GM19395 (cell line): ENCODE results near the gene TP53I13.
A peak's percentile ranks its signal among the peaks of the same experiment; 100 is the strongest.

Experiments used
- ATAC-seq: cut with Tn5 transposase; IDR thresholded peaks from one replicate; pipeline ENCODE4 v1.9.1; 2021; ENCODE audit warnings: mild to moderate bottlenecking, moderate library complexity; ENCODE audit not compliant: unreplicated experiment

The TP53I13 gene

DNA sequence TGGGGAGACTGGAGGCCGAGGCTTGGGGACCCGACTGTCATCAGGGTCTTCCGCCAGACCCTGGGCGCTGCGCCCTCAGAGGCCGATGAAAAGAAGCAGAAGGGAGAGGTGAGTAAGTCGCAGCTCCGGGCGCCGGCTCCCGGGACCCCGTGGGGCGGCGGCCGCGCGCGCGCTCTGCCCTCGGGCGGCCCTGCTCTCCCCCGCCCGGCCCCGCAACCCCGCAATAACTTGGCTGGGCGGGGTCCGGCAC lies 1.3 kb upstream of the TP53I13 start:
- ATAC-seq, result no peak

DNA sequence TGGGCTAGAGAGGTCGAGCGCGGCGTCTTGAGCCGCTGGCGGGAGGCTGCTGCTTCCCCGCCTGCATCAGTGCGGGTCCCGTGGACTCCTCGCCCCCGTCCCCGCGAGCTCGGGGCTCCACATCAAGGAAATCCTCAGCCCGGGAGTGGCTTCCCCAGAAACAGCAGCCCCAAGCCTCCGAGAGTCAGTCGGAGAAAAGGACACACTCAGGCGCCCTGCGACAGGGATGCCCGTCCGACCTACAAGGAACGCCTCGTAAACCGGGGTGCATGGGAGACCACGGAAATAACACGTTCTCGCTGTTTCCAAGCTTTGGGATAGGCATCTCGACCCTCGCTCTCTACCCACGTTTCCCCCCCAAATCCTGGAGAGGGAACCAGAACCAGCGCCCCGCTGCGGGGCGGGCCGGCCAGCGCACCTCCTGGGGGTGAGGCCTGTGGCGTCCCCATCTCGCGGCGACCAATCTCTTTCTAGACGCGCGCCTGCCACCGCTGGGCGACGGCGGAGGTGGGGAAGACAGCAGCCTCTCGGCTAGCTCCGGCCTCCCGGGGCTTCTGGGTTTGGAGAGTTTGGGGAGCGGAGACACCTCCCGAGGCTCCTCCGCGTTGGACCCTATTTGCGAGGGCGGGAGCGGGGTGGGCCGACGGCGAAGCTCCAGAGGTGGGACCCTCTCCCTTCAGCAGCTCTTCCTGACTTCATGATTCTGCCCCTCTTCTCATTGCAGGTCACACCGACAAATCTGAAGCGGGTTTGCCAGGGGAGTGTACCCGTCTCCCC lies 759 bp upstream of the TP53I13 start:
- ATAC-seq, result peak; percentile 51

DNA sequence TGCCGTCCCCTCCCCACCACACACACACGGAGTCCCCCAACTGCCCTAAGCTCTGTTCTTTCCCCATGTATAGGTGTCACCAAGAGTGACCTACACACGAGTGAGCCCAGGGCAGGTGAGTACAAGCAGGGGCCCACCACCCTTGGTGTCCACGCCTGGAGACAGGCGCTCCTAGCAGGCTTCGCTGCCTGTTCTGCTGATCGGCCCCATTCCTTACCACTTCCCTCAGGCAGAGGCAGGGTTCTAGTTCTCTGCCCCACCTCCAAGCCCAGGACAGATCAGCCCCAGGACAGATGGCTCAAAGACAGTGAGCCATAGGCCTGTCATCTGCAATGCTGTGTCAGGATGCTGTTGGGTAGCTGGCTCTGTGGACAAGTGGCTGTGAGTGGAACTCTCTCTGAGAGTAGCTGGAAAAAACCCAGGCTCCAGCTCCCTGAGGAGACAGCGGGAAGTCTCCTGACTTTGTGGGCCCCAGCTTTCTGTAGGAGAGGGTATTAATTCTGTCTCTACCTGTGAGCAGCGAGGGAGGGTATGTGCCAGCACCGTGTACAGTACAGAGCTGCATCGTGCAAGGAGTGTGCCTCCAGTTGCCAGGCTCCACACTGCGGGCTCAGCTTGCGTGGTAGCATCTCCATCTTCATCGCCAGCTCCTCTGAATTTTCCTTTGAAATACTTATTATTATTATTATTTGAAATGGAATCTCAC lies 897 bp downstream of the TP53I13 start:
- no peak for ATAC-seq

DNA sequence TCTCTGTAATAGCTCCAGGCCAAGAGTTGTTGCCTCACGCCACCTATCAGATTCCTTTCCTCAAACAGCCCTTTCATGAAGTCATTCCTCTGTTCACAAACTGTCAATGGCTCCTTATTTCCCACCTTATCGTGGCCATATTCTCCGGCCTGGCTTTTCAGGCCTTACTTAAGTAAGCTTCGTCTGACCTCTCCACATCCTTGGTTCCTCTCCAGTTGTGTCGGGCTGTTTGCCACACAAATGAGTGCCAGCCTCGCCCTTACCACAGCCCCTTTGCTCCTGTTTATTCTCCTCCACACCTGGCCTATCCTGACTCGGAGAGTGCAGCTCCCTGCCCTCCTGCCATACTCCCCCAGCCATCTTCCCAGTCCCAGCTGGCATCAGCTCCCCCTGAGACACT lies 2.0 kb downstream of the TP53I13 start:
- no peak for ATAC-seq

DNA sequence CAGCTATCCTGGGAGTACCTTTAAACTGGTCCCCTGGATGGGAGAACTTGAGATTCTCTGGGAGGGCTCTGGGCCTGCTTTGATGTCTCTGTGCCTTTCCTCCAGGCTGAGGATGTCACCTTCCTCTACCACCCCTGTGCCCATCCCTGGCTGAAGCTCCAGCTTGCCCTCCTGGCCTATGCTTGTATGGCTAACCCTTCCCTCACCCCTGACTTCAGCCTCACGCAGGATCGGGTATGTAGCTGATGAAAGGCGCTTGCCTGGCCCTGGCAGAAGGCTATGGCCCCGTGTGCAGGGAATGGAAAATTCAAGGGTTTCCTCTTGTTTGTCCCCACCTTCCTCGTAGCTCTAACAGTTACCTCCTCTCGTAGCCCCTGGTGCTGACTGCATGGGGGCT lies 3.0 kb downstream of the TP53I13 start:
- no peak for ATAC-seq

DNA sequence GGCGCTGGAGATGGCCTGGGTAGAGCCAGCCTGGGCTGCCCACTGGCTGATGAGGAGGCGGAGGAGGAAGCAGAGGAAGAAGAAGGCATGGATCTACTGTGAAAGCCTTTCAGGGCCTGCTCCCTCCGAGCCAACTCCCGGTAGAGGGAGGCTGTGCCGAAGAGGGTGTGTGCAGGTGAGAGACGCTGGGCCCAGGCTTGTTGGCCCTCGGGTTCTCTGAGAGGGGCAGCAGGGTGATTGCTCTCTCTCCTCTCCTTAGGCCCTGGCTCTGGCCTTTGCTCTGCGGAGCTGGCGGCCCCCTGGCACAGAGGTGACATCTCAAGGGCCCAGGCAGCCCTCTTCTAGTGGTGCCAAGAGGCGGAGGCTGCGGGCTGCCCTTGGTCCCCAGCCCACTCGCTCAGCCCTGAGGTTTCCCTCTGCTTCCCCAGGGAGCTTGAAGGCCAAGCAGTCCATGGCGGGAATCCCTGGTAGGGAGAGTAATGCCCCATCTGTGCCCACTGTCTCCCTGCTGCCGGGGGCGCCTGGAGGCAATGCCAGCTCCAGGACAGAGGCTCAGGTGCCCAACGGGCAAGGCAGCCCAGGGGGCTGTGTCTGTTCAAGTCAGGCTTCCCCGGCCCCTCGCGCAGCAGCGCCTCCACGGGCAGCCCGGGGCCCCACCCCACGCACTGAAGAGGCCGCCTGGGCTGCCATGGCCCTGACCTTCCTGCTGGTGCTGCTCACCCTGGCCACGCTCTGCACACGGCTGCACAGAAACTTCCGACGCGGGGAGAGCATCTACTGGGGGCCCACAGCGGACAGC lies 3.6 kb downstream of the TP53I13 start:
- no peak for ATAC-seq

DNA sequence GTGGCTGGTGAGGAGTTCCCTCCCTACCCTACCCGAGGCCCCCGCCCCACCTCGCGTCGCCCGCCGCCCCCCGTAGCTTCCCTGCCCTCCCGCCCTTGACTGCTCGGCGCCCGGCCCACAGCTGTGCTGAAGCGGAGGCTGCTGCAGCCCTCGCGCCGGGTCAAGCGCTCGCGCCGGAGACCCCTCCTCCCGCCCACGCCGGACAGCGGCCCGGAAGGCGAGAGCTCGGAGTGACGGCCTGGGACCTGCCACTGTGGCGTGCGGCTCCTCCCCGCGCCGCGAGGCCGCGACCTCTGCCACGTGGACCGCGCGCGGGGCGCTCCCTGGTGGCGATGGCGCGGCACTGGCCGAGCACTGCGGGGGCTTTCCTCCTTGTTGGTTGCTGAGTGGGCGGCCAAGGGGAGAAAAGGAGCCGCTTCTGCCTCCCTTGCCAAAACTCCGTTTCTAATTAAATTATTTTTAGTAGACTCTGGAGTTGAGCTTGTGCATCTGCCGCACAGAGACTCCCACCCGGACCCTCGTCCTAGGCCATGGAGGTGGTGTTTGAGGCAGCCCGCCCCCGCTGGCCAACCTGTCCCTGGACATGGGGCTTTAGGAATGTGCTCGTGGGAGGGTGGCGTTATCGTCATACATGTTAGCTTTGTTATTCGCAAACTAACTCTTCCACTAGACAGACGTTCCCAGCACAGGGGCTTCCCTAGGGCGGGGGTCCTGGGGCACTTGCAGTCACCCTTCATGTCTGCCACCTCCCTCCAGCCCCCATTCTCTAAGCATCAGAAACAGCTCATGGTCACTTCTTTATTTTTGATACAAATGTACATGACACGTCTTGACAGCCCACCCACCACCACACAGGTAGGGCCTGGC lies 4.4 kb downstream of the TP53I13 start:
- no peak for ATAC-seq

DNA sequence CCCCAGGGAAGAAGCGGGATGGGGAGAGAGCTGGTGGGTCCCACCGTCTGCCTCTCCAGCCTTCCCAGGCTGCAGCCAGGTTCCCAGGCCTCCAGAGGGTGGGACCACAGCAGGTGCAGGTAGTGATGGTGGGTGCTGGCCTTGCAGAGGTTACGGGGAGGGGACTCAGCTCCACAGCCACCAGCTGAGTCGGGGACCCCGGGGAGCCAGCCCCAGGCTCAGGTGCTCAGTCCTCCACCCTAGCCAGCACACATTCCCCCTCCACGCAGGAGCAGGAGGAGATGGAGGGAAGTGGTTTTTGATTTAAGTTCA lies 5.0 kb downstream of the TP53I13 start:
- no peak for ATAC-seq

DNA sequence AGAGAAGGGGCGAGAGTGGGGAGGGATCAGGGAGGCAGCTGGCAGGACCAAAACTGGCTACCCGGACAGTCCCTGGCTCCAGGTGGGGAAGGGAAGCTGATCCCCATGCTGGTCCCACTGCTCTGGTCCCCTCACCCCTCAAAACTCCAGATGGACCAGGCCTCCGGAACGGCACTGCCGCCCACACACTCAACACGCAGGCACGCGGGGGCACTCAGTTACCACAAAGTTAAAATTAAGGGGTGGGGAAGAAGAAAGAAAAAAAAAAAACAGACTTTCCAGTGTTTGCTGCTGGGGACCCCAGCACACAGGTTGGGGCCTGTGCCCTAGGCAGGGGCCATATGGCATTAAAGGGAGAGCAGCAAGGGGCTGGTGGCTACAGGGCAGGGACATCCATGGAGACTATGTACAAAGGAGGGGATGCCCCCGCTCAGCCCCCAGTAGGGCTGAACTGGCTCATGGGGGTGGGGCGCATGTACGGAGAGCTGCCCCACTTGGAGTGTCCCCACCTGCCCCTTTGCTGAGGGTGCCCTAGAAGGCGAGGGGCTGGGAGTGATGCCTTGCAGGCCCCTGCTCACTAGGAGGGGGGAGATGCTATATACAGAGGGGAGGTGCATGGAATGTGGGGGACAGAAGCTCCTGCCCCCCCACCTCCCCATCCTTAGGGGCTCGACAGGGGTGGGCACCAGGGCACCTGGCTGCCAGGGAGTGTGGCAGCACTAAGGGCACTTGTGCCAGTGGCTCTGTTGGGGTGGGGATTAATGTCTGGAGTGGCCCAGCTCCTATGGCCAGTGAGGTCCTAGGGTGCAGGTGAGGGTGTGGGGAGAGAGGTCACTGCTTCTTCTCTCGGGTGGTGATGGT lies 5.6 kb downstream of the TP53I13 start:
- no peak for ATAC-seq

DNA sequence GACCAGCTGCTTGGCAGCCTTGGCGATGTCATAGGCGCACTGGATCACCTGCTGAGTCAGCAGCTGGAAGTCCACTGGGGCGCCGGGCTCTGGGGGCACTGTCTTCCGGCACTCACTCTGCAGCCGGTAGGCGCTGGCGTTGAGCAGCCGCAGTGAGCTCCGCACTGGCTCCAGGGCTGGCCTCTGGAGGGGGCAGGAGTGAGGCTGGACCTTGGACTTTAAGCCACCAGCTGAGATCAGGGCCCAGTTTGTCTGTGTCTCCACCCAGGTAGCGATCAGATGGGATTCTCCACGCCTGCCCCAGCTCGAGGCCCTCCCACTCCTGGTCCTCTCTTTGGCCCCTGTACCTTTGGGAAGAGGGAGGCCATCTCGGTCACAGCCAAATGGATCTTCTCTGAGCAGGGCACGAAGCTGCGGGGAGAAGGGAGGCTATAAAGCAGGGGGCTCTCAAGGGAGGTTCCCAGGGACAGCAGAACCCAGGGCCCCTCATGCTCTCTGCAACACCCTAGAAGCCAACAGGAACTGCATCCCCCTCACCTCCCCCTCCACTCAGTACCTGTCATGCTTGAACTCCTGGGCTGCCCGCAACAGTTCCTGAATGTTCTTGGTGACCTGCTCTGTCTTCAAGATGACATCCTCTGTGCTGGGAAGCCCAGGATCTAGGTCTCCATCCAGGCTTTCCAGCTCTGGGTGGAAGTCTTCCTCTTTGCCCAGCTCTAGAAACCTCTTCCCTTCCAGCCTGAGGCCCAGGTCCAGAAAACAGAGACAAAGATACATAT lies 6.4 kb downstream of the TP53I13 start:
- ATAC-seq, result no peak

DNA sequence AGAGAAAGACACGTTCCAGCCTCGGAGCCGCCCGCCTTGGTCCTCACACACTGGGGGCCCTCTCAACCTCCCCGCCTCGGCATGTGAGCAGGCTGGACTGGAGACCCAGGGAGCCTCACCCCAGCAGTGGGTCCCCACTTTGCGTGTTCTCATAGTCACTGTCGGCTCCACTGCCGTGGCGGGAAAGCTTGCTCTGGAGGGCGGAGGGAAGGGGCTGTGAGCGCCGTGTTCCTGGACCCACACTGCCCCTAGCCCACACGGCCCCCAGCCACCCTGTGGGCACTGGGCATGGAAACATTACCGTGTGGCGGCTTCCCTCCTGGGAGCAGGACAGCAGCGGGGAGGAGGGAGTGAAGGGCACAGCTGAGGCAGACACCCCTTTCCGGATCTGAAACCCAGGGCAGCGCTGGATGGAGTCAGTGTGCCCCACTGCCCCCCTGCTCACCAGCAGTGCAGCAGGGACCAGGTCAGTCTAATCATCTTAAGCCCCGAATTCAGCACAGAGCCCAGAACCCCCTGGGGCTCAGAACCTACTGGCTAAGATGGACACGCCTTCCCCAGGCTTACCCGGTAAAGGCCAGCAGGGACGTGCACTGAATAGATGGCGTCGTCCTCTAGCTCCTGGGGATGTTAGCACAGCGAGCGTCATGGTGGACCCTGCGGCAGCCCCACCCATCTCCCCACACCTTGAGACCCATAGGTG lies 7.2 kb downstream of the TP53I13 start:
- no peak for ATAC-seq

DNA sequence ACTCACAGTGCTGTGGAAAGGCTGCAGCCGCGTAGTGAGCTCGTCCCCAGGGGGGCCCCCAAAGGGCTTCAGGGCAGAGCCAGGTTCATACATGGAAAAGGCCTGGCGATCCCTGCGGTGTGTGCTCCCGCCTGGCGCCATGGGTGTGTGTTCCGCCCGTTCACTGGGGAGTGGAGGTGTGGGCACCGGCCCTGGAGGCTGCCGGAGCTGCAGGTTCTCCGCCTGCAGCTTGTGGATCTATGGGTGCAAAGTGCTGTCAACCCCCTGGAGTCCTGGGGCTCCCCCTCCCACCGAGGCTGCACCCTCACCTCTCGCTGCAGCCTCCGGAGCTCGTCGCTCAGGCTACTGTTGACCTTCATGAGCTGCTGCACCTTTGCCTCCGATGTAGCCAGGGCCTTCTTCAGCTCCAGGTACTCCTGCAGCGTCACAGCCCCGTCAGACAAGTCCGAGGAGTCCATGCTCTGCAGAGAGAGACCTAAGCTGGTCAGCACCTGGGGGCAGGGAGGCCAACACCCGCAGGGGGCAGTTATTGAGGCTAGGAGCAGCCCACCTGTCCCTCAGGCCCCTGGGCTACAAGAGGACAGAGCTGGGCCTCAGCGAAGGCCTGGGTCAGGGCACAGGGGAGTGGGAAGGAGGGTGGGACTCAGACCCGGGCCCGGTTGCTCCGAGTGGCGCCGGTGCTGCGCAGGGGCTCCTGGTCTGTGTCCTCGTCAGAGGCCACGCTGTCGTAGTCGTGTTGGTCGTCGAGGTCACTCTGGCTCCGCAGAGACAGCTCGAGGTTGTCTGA lies 7.9 kb downstream of the TP53I13 start:
- ATAC-seq, result no peak

DNA sequence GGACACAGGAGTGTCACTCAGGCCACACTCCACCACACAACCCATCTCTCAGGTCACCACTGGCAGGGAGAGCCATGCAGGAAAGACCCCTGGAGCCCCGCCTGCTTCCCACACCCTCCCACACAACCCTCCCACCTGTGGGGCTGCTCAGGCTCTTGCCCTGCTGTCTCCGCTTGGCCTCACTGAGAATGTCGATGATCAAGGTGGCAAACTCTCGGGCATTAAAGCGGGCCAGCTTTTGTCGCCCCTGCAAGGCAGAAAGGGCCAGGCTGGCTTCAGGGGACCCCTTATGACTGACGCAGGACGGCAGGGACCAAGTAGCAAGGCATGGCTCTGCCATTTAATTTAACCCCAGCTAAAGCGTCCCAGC lies 8.5 kb downstream of the TP53I13 start:
- ATAC-seq, result no peak

DNA sequence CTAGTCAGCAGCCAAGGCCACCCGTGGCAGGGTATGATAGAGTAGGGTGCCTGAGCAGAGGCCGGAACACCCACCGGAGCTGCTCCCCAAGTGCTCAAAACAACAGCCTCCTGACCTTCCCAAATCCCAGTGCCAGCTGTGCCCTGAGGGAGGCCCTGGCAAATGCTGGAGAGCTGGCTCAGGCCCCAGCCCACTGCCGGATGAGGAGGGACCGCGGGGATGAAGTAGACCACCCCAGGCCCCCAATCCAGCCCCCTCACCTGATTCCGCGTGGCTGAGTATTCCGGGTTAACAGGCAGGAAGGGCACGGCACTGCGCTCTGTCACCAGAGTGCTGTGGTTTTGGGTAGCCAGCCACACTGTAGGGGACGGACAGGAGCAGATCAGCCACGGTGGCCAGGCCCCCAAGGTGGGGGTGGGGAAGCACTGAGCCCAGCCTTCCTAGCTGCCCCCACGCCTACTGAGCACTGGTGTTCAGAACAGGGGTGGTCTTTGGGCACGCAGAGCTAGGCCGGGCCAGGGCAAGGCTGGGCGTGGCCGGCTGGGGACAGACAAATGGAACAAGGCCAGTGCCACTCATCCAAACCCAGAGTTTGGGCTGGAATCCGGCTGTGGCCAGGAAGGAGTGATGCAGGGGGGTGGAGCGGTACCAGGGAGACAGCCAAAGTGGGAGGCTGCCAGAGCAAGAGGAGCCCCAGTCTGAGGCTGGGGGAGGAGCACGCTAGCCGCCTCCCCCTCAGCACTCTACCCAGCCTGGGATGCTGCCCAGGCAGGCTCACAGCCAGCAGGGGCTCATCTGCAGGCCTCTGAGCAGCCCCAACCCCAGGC lies 9.1 kb downstream of the TP53I13 start:
- ATAC-seq, result no peak

DNA sequence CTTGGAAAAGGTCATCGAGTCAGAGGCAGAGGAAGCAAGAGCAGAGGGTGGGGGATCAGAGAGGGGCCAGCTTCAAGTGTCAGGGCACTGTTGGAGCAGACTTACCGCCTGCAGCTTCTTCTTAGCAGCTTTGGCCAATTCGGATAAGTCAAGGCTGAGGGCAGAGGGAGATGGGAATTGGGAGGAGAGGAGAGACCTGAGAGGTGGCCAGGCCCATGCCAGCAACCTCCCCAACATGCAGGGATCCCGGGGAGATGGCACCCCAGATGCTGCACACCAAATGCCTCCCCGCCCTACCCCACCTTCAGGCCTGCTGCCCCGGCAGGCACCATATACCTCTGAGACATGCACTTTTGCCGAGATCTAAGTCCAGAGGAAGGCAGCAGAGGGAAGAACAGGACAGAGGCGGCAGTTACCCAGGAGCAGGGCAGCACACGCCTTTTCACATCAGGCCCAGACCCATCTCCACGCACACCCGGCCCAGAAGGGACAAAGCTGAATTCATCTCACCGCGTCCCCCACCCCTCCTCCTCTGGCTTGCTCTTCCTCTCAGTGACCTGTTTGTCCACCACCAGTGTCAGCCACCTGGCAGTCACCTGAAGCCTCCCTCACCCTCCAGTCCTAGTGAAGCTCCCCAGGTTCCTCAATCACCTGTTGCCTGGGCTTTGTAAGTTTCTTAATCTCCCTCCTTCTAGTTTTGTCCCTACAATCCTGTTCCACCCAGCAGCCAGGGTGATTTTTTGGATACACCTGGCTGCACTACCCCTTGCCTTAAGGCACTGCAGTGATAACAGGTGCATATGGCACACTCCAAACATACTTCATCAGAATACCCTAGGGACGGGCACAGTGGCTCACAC lies 10.4 kb downstream of the TP53I13 start:
- no peak for ATAC-seq
